ENCODE measurements around the gene KRTAP1-3. TPM values are rescaled to one million over a fixed set of nuclear protein-coding genes. Genes with fewer than 3 reads are reported as not detected.
"Not testable (repeated sequence)": the region's sequence is repeated elsewhere in the genome, so short reads cannot be mapped to it uniquely, and the experiment has no call there.

Gene KRTAP1-3
- total RNA-seq, 1 experiment from 2014 or later = not detected

DNA sequence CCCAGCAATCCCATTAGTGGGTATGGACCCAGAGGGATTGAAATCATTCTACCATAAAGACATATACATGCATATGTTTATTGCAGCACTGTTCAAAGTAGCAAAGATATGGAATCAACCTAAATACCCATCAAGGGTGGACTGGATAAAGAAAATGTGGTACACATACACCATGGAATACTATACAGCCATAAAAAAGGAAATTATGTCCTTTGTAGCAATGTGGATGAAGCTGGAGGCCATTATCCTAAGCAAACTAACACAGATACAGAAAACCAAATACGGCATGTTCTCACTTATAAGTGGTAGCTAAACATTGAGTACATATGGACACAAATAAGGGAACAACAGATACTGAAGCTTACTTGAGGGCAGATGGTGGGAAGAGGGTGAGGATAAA, 22.9 kb upstream of the KRTAP1-3 start:
- TF ChIP-seq, protein P1, sequence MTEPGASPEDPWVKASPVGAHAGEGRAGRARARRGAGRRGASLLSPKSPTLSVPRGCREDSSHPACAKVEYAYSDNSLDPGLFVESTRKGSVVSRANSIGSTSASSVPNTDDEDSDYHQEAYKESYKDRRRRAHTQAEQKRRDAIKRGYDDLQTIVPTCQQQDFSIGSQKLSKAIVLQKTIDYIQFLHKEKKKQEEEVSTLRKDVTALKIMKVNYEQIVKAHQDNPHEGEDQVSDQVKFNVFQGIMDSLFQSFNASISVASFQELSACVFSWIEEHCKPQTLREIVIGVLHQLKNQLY (CRISPR knock-in tag; IDR thresholded peaks at IDR 0.05) = no peak
- TF ChIP-seq, protein P2, sequence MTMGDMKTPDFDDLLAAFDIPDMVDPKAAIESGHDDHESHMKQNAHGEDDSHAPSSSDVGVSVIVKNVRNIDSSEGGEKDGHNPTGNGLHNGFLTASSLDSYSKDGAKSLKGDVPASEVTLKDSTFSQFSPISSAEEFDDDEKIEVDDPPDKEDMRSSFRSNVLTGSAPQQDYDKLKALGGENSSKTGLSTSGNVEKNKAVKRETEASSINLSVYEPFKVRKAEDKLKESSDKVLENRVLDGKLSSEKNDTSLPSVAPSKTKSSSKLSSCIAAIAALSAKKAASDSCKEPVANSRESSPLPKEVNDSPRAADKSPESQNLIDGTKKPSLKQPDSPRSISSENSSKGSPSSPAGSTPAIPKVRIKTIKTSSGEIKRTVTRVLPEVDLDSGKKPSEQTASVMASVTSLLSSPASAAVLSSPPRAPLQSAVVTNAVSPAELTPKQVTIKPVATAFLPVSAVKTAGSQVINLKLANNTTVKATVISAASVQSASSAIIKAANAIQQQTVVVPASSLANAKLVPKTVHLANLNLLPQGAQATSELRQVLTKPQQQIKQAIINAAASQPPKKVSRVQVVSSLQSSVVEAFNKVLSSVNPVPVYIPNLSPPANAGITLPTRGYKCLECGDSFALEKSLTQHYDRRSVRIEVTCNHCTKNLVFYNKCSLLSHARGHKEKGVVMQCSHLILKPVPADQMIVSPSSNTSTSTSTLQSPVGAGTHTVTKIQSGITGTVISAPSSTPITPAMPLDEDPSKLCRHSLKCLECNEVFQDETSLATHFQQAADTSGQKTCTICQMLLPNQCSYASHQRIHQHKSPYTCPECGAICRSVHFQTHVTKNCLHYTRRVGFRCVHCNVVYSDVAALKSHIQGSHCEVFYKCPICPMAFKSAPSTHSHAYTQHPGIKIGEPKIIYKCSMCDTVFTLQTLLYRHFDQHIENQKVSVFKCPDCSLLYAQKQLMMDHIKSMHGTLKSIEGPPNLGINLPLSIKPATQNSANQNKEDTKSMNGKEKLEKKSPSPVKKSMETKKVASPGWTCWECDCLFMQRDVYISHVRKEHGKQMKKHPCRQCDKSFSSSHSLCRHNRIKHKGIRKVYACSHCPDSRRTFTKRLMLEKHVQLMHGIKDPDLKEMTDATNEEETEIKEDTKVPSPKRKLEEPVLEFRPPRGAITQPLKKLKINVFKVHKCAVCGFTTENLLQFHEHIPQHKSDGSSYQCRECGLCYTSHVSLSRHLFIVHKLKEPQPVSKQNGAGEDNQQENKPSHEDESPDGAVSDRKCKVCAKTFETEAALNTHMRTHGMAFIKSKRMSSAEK (CRISPR knock-in tag; IDR thresholded peaks at IDR 0.05; ENCODE audit: borderline replicate concordance) = no peak
- TF ChIP-seq ZNF317 (CRISPR knock-in tag; IDR thresholded peaks at IDR 0.05; ENCODE audit: borderline replicate concordance, low read depth) = no peak
- TF ChIP-seq ATF1 (CRISPR knock-in tag; IDR thresholded peaks at IDR 0.05) = no peak
- TF ChIP-seq, protein P3, sequence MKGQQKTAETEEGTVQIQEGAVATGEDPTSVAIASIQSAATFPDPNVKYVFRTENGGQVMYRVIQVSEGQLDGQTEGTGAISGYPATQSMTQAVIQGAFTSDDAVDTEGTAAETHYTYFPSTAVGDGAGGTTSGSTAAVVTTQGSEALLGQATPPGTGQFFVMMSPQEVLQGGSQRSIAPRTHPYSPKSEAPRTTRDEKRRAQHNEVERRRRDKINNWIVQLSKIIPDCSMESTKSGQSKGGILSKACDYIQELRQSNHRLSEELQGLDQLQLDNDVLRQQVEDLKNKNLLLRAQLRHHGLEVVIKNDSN (CRISPR knock-in tag; IDR thresholded peaks at IDR 0.05) = no peak
- TF ChIP-seq, protein P4, sequence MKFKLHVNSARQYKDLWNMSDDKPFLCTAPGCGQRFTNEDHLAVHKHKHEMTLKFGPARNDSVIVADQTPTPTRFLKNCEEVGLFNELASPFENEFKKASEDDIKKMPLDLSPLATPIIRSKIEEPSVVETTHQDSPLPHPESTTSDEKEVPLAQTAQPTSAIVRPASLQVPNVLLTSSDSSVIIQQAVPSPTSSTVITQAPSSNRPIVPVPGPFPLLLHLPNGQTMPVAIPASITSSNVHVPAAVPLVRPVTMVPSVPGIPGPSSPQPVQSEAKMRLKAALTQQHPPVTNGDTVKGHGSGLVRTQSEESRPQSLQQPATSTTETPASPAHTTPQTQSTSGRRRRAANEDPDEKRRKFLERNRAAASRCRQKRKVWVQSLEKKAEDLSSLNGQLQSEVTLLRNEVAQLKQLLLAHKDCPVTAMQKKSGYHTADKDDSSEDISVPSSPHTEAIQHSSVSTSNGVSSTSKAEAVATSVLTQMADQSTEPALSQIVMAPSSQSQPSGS (CRISPR knock-in tag; IDR thresholded peaks at IDR 0.05; ENCODE audit: borderline replicate concordance, low read depth) = no peak
- no peak for TF ChIP-seq NFE2L1 (CRISPR knock-in tag; IDR thresholded peaks at IDR 0.05)
- TF ChIP-seq, protein P5, sequence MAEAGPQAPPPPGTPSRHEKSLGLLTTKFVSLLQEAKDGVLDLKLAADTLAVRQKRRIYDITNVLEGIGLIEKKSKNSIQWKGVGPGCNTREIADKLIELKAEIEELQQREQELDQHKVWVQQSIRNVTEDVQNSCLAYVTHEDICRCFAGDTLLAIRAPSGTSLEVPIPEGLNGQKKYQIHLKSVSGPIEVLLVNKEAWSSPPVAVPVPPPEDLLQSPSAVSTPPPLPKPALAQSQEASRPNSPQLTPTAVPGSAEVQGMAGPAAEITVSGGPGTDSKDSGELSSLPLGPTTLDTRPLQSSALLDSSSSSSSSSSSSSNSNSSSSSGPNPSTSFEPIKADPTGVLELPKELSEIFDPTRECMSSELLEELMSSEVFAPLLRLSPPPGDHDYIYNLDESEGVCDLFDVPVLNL (CRISPR knock-in tag; IDR thresholded peaks at IDR 0.05; ENCODE audit: borderline replicate concordance, low read depth) = no peak
- TF ChIP-seq, protein P6, sequence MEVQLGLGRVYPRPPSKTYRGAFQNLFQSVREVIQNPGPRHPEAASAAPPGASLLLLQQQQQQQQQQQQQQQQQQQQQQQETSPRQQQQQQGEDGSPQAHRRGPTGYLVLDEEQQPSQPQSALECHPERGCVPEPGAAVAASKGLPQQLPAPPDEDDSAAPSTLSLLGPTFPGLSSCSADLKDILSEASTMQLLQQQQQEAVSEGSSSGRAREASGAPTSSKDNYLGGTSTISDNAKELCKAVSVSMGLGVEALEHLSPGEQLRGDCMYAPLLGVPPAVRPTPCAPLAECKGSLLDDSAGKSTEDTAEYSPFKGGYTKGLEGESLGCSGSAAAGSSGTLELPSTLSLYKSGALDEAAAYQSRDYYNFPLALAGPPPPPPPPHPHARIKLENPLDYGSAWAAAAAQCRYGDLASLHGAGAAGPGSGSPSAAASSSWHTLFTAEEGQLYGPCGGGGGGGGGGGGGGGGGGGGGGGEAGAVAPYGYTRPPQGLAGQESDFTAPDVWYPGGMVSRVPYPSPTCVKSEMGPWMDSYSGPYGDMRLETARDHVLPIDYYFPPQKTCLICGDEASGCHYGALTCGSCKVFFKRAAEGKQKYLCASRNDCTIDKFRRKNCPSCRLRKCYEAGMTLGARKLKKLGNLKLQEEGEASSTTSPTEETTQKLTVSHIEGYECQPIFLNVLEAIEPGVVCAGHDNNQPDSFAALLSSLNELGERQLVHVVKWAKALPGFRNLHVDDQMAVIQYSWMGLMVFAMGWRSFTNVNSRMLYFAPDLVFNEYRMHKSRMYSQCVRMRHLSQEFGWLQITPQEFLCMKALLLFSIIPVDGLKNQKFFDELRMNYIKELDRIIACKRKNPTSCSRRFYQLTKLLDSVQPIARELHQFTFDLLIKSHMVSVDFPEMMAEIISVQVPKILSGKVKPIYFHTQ (CRISPR knock-in tag; IDR thresholded peaks at IDR 0.05) = no peak
- no peak for TF ChIP-seq FOXK1 (CRISPR knock-in tag; IDR thresholded peaks at IDR 0.05)
- TF ChIP-seq EMX1 (CRISPR knock-in tag; IDR thresholded peaks at IDR 0.05) = no peak
- no peak for TF ChIP-seq CREM (CRISPR knock-in tag; IDR thresholded peaks at IDR 0.05)
- peaks cover 4% of the 10 kb centered on the region; the same call in 1 of the 2 replicates for H3K36me3 Mint-ChIP-seq
- peaks cover 17% of the 10 kb centered on the region for H3K4me1 Mint-ChIP-seq
- ChIA-PET POLR2A (no interaction called here), CTCF (no interaction called here)
- no peaks in the 10 kb centered on the region for H3K27me3 Mint-ChIP-seq (ENCODE audit: low read depth)
- peaks cover 8% of the 10 kb centered on the region for H3K9me3 Mint-ChIP-seq
- DNase-seq (ENCODE audit: low spot score) (no peak), ATAC-seq (no peak)
- no peak overlapping the region for H3K27ac Mint-ChIP-seq
- no peak overlapping the region for H3K4me3 Mint-ChIP-seq

DNA sequence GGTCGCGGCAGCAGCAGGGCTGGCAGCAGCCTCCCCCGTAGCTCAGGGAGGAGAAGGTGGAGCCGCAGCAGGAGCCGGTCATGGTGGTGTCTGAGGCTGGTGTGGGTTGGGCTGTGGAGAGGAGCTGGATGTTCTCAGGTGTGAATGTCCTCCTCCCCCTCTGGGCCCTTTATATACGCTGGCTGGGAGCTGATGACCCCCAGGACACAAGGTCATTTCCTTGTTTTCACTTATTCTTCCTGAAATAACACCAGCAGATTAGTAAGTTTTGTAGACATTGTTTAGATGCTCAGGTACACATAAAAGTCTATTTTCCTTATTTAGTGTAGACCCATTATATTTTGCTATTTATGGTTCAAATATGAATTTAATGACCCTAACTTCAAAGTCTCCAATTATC, 20.5 kb upstream of the KRTAP1-3 start, which contains the start of gene KRTAP2-2:
Gene KRTAP2-2, minus strand, starts transcription at position 101 of the 400 bp plus-strand sequence. Its CDS starts 19 bp downstream, at position 82.
- ATAC-seq; CTCF ChIA-PET; POLR2A ChIA-PET; H3K27ac Mint-ChIP-seq; H3K27me3 Mint-ChIP-seq (ENCODE audit: low read depth); H3K36me3 Mint-ChIP-seq; H3K9me3 Mint-ChIP-seq; H3K4me3 Mint-ChIP-seq; DNase-seq (ENCODE audit: low spot score): not testable (repeated sequence)
- peaks cover 20% of the 10 kb centered on the region for H3K4me1 Mint-ChIP-seq

DNA sequence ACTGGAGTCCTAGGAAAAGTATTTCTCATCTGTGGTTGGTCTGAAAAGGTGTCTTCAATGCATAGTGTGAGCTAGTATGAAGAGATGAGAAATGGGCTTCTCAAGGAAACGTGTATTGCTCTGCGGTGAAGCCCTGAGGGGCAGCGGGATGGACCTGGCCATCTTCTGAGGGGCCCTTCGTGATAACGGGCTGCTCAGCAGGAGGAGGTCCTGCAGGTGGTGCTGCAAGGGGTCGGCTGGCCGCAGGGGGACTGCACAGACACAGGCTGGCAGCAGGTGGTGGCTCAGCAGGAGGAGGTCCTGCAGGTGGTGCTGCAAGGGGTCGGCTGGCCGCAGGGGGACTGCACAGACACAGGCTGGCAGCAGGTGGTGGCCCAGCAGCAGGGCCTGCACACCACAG, 19.9 kb upstream of the KRTAP1-3 start:
- H3K27me3 Mint-ChIP-seq (ENCODE audit: low read depth); ATAC-seq; POLR2A ChIA-PET; H3K4me3 Mint-ChIP-seq; H3K9me3 Mint-ChIP-seq; H3K27ac Mint-ChIP-seq; DNase-seq (ENCODE audit: low spot score); H3K36me3 Mint-ChIP-seq; CTCF ChIA-PET: not testable (repeated sequence)
- H3K4me1 Mint-ChIP-seq = peaks cover 23% of the 10 kb centered on the region
